ENCODE data around the gene CRTC3. TPM values are rescaled to one million over a fixed set of nuclear protein-coding genes. Genes with fewer than 3 reads are reported as not detected.

Gene CRTC3
- total and polyA plus RNA-seq, 2 donors (not counting 1 experiment from before 2014, with no cell fraction given) = 18.3 to 23.4 TPM

GRCh38 chr15:90637693-90638092 lies 108.0 kb downstream of the CRTC3 start:
- H3K4me2 ChIP-seq (ENCODE audit: extremely low read depth, insufficient read depth, low read length) = no peak overlapping the region

GRCh38 chr15:90638201-90638691 lies 108.5 kb downstream of the CRTC3 start:
- no peak for TF ChIP-seq EZH2 (IDR thresholded peaks at IDR 0.05; ENCODE audit: low read length, missing control alignments)
- no peak for TF ChIP-seq CTCF (conservative IDR thresholded peaks at IDR 0.05 in 1 of 2, IDR thresholded peaks at IDR 0.05 in 1 of 2; ENCODE audit: low read depth in 1 of 2, low read length in 2 of 2)
- Histone ChIP-seq H3K36me3 (ENCODE audit: control insufficient read depth, insufficient read depth, low read length) (peaks cover 24% of the 10 kb centered on the region), H2AFZ (ENCODE audit: low read length) (no peak overlapping the region), H3K79me2 (ENCODE audit: control insufficient read depth, insufficient read depth, low read length) (no peaks in the 10 kb centered on the region), H3K4me1 (ENCODE audit: control insufficient read depth, extremely low read depth, insufficient read depth, low read length) (no peaks in the 10 kb centered on the region), H3K27ac (ENCODE audit: insufficient read depth, low read length) (no peak overlapping the region), H3K9ac (ENCODE audit: insufficient read depth, low read length) (no peak overlapping the region), H3K4me2 (ENCODE audit: extremely low read depth, insufficient read depth, low read length) (no peak overlapping the region), H4K20me1 (ENCODE audit: control insufficient read depth, extremely low read depth, insufficient read depth, low read length) (no peaks in the 10 kb centered on the region), H3K9me3 (ENCODE audit: control insufficient read depth, insufficient read depth, low read depth, low read length) (no peaks in the 10 kb centered on the region), H3K27me3 (ENCODE audit: control insufficient read depth, insufficient read depth, low read length) (no peaks in the 10 kb centered on the region), H3K4me3 (replicated peaks in 1 of 4; ENCODE audit: control extremely low read depth in 1 of 4, insufficient read depth in 1 of 4, low read depth in 3 of 4, low read length in 4 of 4) (no peak overlapping the region)
- no peak for DNase-seq (ENCODE audit: low read depth in 2 of 2)

More at GRCh38 chr15:90637693-90638092, 108.0 kb downstream of the CRTC3 start:
- Histone ChIP-seq H3K79me2 (ENCODE audit: control insufficient read depth, insufficient read depth, low read length) (no peaks in the 10 kb centered on the region), H3K27me3 (ENCODE audit: control insufficient read depth, insufficient read depth, low read length) (no peaks in the 10 kb centered on the region), H3K9ac (ENCODE audit: insufficient read depth, low read length) (no peak overlapping the region), H2AFZ (ENCODE audit: low read length) (no peak overlapping the region), H3K4me3 (replicated peaks in 1 of 4; ENCODE audit: control extremely low read depth in 1 of 4, insufficient read depth in 1 of 4, low read depth in 3 of 4, low read length in 4 of 4) (no peak overlapping the region), H3K4me1 (ENCODE audit: control insufficient read depth, extremely low read depth, insufficient read depth, low read length) (no peaks in the 10 kb centered on the region), H3K27ac (ENCODE audit: insufficient read depth, low read length) (no peak overlapping the region), H3K9me3 (ENCODE audit: control insufficient read depth, insufficient read depth, low read depth, low read length) (no peaks in the 10 kb centered on the region), H4K20me1 (ENCODE audit: control insufficient read depth, extremely low read depth, insufficient read depth, low read length) (no peaks in the 10 kb centered on the region), H3K36me3 (ENCODE audit: control insufficient read depth, insufficient read depth, low read length) (peaks cover 18% of the 10 kb centered on the region)
- DNase-seq (ENCODE audit: low read depth in 2 of 2) = no peak
- TF ChIP-seq EZH2 (IDR thresholded peaks at IDR 0.05; ENCODE audit: low read length, missing control alignments) = no peak
- TF ChIP-seq CTCF (conservative IDR thresholded peaks at IDR 0.05 in 1 of 2, IDR thresholded peaks at IDR 0.05 in 1 of 2; ENCODE audit: low read depth in 1 of 2, low read length in 2 of 2) = no peak

- Histone ChIP-seq H3K4me3 (replicated peaks in 1 of 4; ENCODE audit: control extremely low read depth in 1 of 4, insufficient read depth in 1 of 4, low read depth in 3 of 4, low read length in 4 of 4) (no peak overlapping the region), H3K9ac (ENCODE audit: insufficient read depth, low read length) (no peak overlapping the region), H2AFZ (ENCODE audit: low read length) (no peak overlapping the region), H3K27ac (ENCODE audit: insufficient read depth, low read length) (no peak overlapping the region), H3K36me3 (ENCODE audit: control insufficient read depth, insufficient read depth, low read length) (peaks cover 24% of the 10 kb centered on the region), H3K9me3 (ENCODE audit: control insufficient read depth, insufficient read depth, low read depth, low read length) (no peaks in the 10 kb centered on the region), H4K20me1 (ENCODE audit: control insufficient read depth, extremely low read depth, insufficient read depth, low read length) (no peaks in the 10 kb centered on the region), H3K79me2 (ENCODE audit: control insufficient read depth, insufficient read depth, low read length) (no peaks in the 10 kb centered on the region), H3K4me1 (ENCODE audit: control insufficient read depth, extremely low read depth, insufficient read depth, low read length) (no peaks in the 10 kb centered on the region), H3K27me3 (ENCODE audit: control insufficient read depth, insufficient read depth, low read length) (no peaks in the 10 kb centered on the region), H3K4me2 (ENCODE audit: extremely low read depth, insufficient read depth, low read length) (no peak overlapping the region)
- TF ChIP-seq CTCF (conservative IDR thresholded peaks at IDR 0.05 in 1 of 2, IDR thresholded peaks at IDR 0.05 in 1 of 2; ENCODE audit: low read depth in 1 of 2, low read length in 2 of 2) (no peak), EZH2 (IDR thresholded peaks at IDR 0.05; ENCODE audit: low read length, missing control alignments) (no peak)
- DNase-seq (ENCODE audit: low read depth in 2 of 2) = no peak
Observed at GRCh38 chr15:90638963-90639362, 109.2 kb downstream of the CRTC3 start.

Data from fibroblast of lung (primary cell).